A673 (cell line): ENCODE results near the gene PRKG1. TPM values are rescaled to one million over a fixed set of nuclear protein-coding genes. Genes with fewer than 3 reads are reported as not detected.

Experiments used
- BruUV-seq: library from RNA; stranded (reverse); fragments of 400-500 nt; replicated peaks from 2 replicates; lab custom pipeline; 2021; lab: Mats Ljungman, UMichigan
- CTCF ChIA-PET: fragments of 300-600 bp; sonication (Branson Sonifier 250); formaldehyde crosslinking; loops from one replicate; lab custom pipeline; 2022; ENCODE audit warnings: antibody characterized with exemption; lab: Charles Lee
- POLR2A ChIA-PET: fragments of 300-600 bp; sonication (Branson Sonifier 250); formaldehyde crosslinking; loops from one replicate; lab custom pipeline; 2022; ENCODE audit warnings: antibody characterized with exemption; ENCODE audit not compliant: low non-redundant PET; lab: Charles Lee
- DNase-seq: peaks from one replicate; pipeline ENCODE4 v3.0.0-alpha.2; 2015; ENCODE audit warnings: low spot score
- H3K27ac ChIP-seq: fragments of 200-600 bp; sonication (generic); 2 replicates; pipeline ENCODE4 v1.5.1; 2016; ENCODE audit warnings: mixed run types, low read depth, mild to moderate bottlenecking, mixed read lengths, antibody characterized with exemption, low read length; ENCODE audit not compliant: poor library complexity, severe bottlenecking
- H3K27me3 ChIP-seq: fragments of 200-600 bp; sonication (generic); replicated peaks from 2 replicates; pipeline ENCODE4 v1.6.1; 2017; ENCODE audit warnings: mixed run types, low read depth, mild to moderate bottlenecking, mixed read lengths, antibody characterized with exemption, low read length; ENCODE audit not compliant: insufficient read depth, poor library complexity
- H3K36me3 ChIP-seq: fragments of 200-600 bp; sonication (generic); 2 replicates; pipeline ENCODE4 v1.6.1; 2016; ENCODE audit warnings: mixed run types, mild to moderate bottlenecking, mixed read lengths, antibody characterized with exemption, low read length; ENCODE audit not compliant: insufficient read depth, poor library complexity, severe bottlenecking
- H3K4me1 ChIP-seq: fragments of 200-600 bp; sonication (generic); 2 replicates; pipeline ENCODE4 v1.6.1; 2017; ENCODE audit warnings: mixed run types, mild to moderate bottlenecking, mixed read lengths, antibody characterized with exemption, low read length; ENCODE audit not compliant: insufficient read depth, poor library complexity, severe bottlenecking
- H3K4me3 ChIP-seq: fragments of 200-600 bp; sonication (generic); 2 replicates; pipeline ENCODE4 v1.5.1; 2016; ENCODE audit warnings: low read depth, mixed run types, mild to moderate bottlenecking, mixed read lengths, low read length; ENCODE audit not compliant: poor library complexity, severe bottlenecking
- H3K9me3 ChIP-seq: fragments of 200-600 bp; sonication (generic); 2 replicates; pipeline ENCODE4 v1.6.1; 2016; ENCODE audit warnings: mixed run types, low read depth, mild to moderate bottlenecking, mixed read lengths, antibody characterized with exemption, low read length; ENCODE audit not compliant: poor library complexity, severe bottlenecking
- EZH2 ChIP-seq: fragments of 200-600 bp; sonication (generic); IDR thresholded peaks from 2 replicates; pipeline ENCODE4 v1.6.1; 2017; ENCODE audit warnings: borderline replicate concordance, low read depth, mild to moderate bottlenecking, mixed read lengths, antibody characterized with exemption, low read length; ENCODE audit not compliant: poor library complexity, severe bottlenecking
- intact Hi-C: fragments of 100-400 bp; cut with micrococcal nuclease; formaldehyde crosslinking; loops from one replicate; pipeline ENCODE4 v1.10.0; 2022; ENCODE audit not compliant: unreplicated experiment
- total RNA-seq: library from RNA; stranded (reverse); gene quantifications from 2 replicates; pipeline ENCODE4 v1.2.3, GENCODE V29; 2021
- TF ChIP-seq, protein P1 (sequence below): fragments of 300-800, 200-600 bp; sonication (generic); conservative IDR thresholded peaks from 2 replicates; pipeline ENCODE4 v1.5.1; 2017; ENCODE audit warnings: low read depth, mild to moderate bottlenecking, antibody characterized with exemption, low read length, moderate library complexity, mixed read lengths

PRKG1 gene
- total RNA-seq, 1 experiment from 2014 or later: 0.58 TPM

DNA sequence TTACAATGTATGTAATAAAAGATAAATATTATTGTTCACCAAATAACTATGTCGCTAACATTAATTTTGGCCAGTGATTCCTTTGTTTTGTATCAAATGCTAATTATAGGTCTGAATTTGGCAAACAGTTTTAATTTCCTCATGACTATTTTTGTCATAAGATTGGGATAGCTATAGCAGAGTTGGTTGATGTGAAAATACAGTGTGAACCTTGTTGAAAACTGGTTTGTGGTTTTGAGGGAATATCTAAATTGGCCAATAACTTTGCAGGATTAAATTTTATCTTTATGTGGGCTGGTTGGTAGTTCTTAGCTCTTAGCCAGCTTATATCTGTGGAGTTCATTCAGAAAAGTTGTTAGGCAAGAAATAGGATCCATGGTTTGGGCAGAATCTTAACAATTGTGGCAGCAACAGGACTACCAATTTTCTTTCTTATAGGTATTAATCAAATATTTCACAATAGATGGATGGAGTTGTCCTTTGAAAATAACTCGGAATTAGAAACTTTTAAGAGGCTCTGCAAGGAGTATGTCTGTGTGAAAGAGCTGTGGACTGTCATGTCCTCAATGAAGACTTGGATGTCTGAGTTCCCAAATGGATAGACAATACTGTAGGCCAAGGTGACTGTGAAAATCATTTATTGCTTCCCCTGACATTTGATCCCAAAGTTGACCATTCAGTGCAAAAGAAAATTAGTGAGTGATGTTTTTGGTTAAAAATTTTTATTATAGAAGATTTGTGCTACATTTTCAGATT lies 73.5 kb downstream of the PRKG1 start:
- TF ChIP-seq, protein P1, sequence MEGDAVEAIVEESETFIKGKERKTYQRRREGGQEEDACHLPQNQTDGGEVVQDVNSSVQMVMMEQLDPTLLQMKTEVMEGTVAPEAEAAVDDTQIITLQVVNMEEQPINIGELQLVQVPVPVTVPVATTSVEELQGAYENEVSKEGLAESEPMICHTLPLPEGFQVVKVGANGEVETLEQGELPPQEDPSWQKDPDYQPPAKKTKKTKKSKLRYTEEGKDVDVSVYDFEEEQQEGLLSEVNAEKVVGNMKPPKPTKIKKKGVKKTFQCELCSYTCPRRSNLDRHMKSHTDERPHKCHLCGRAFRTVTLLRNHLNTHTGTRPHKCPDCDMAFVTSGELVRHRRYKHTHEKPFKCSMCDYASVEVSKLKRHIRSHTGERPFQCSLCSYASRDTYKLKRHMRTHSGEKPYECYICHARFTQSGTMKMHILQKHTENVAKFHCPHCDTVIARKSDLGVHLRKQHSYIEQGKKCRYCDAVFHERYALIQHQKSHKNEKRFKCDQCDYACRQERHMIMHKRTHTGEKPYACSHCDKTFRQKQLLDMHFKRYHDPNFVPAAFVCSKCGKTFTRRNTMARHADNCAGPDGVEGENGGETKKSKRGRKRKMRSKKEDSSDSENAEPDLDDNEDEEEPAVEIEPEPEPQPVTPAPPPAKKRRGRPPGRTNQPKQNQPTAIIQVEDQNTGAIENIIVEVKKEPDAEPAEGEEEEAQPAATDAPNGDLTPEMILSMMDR: no peak
- no peak for TF ChIP-seq EZH2
- ChIA-PET POLR2A (no interaction called here), CTCF (no interaction called here)
- intact Hi-C loops: no loop called here
- H3K27ac ChIP-seq: no peak overlapping the region
- no peaks in the 10 kb centered on the region for H3K9me3 ChIP-seq
- DNase-seq: no peak
- no peaks in the 10 kb centered on the region for H3K36me3 ChIP-seq
- BruUV-seq: no TSS peak
- no peak overlapping the region for H3K4me3 ChIP-seq
- H3K27me3 ChIP-seq: no peaks in the 10 kb centered on the region
- no peaks in the 10 kb centered on the region for H3K4me1 ChIP-seq

DNA sequence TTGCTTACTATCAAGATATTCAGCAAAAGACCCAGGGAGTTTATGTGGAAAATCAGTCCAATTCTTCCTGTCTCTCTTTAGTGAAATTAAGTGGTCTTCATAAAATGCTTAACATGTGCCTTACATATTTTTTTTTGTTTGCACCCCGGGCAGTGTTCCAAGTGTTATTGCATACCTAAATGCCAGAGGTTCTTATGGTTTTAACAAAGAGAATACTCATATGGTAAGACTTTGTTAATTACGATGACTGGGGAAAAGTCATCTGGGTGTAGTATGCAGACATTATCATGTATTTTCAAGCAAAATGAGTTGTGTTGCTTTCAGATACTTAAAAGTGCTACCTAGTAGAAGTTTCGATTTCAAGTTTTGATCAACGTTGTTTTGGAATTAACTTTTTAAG lies 82.6 kb downstream of the PRKG1 start:
- Histone ChIP-seq H3K27me3 (no peaks in the 10 kb centered on the region), H3K36me3 (no peaks in the 10 kb centered on the region), H3K4me3 (no peak overlapping the region), H3K9me3 (no peaks in the 10 kb centered on the region), H3K4me1 (no peaks in the 10 kb centered on the region), H3K27ac (no peak overlapping the region)
- DNase-seq: no peak
- ChIA-PET POLR2A (no interaction called here), CTCF (no interaction called here)
- TF ChIP-seq EZH2: no peak
- TF ChIP-seq, protein P1: no peak
- intact Hi-C loops: no loop called here
- no TSS peak for BruUV-seq

DNA sequence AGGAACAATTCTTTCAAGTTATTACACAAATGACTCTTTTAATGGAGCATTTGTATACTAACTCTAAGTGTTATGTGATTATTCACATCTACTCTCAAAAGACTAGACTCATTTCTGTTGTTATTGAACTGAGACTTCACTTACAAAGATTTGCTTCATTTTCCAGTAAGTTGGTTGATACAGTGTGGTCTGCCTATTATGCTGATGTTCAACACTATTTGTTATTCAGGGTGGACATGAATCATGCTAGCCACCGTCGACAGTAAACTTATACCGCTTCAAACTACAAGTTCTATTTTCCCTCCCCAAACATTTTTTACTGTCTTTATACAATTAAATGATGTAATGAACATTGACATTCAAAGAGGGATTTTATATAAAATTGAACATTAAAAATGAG lies 84.5 kb downstream of the PRKG1 start:
- H3K36me3 ChIP-seq: no peaks in the 10 kb centered on the region
- no peaks in the 10 kb centered on the region for H3K4me1 ChIP-seq
- DNase-seq: no peak
- BruUV-seq: no TSS peak
- H3K4me3 ChIP-seq: no peak overlapping the region
- TF ChIP-seq, protein P1: no peak
- no peak for TF ChIP-seq EZH2
- ChIA-PET CTCF (no interaction called here), POLR2A (no interaction called here)
- no peaks in the 10 kb centered on the region for H3K27me3 ChIP-seq
- intact Hi-C loops: no loop called here
- no peak overlapping the region for H3K27ac ChIP-seq
- H3K9me3 ChIP-seq: no peaks in the 10 kb centered on the region
